NCI-H82 (cell line): ENCODE results near the gene RGL1.

Source experiments
- DNase-seq: peaks from one replicate; lab custom pipeline; 2025; lab: John Stamatoyannopoulos, UW

The RGL1 gene

DNA sequence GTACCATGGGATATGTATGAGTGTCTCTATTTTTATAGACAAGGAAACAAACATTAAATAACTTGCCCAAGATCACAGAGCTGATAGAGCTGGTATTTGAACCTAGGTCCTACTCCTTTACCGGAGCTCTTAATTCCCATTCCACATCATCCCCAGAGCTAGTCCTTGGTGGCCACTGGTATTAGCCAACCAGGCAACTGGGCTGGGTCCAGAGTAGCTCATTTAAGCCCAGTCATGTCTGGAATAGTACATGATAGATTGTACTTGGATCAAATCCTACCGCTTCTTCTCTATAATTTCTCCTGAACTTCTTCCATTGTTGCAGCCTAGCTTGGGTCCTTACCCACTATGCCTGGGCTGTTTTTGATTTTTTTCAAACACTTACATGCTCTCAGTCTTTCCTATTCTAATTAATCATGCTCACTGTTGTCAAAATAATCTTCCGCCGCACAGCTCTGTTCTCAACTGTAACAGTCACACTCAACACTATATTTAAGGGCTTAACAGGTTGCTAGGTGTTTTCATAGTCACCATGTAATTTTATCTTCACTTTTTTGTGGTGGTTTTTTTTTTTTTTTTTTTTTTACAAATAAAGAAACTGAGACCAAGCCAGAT lies 152.4 kb downstream of the RGL1 start:
- DNase-seq = no peak

DNA sequence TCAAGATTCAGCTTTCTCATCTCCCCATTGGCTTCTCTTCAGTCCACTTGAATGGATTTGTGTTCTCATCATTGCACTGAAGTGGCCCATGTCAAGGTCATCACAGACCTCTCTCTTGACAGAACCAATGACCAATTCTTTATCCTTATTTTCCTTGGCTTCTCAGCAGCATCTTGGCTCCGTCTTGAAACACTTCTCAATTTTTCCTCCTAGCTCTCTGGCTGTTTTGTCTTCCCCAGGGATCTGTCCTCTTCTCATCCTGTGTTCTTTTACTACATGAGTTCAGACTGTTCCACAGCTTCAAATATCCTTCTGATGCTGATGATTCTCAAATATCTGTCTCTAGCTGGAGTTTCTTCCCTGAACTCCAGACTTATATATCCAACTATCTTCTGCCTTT lies 154.0 kb downstream of the RGL1 start:
- no peak for DNase-seq

DNA sequence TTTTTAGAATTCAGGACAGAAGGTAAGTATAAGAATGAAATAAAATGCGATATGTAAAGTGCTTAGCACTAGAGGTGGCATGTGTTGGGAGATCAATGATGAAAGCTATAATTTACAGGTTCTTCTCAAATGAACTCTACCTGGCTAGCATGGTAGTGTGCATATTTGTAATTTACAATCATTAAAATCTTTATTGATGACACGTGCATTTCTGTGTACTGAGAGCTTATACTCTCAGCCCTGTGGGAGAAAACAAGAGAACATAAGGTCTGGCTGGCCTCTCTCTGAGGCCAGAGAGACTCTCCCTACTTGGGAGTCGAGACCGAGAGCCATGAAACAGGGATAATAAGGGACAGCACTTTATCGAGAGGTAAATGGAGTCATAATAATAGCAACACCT lies 156.2 kb downstream of the RGL1 start:
- no peak for DNase-seq

DNA sequence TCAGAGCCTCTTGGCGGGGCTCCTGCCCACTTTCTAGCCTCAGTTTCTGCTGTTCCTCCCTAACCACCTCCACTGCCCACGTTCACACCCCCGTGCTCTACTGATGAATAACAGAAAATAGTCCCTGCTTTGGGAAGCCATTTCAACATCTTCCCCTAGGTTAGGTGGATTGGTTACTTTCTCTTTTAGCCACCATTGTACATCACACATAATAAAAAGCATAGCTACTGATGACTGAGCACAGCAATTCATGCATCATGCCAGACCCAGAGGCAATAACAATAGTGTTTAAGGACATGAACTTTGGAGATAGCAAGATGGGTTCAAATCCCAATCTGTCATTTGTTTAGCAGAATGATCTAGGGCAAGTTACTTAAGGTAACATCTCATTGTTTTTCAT lies 158.0 kb downstream of the RGL1 start:
- no peak for DNase-seq

DNA sequence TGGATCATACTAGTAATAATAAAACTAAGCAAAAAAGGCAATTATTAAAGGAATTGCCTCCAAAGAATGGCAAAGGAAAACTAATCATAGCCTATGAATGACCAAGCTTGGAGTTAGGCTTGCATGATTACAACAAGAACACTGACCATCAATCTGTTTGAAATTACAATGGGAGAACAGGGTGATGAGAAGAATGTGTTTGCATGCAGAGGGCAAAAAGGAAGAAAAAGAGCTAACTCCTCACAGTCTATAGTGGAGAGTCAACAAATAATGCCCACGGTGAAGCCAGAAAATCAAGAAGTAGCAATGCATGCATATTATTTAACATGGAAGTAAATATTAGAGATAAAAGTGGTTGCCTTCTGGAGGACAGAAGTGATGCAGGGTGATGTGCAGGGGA lies 160.8 kb downstream of the RGL1 start:
- DNase-seq = no peak

DNA sequence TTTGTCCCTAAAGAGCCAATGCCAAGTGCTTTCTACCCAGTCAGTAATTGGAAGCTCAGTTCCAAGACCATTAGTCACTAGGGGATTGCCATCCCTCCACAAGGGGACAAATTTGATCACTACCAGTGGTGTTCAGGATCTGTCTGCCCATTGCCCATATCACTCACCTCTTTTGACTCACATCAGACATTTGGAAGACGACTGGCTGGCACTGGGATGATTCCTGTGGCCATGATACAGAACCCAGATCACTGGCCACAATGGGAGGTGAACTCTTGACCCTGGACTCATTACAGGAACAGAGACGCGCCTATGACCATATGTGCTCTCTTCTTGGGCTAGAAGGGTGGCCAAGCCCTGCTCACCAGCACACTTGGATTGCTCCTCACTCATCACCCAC lies 161.6 kb downstream of the RGL1 start:
- no peak for DNase-seq

DNA sequence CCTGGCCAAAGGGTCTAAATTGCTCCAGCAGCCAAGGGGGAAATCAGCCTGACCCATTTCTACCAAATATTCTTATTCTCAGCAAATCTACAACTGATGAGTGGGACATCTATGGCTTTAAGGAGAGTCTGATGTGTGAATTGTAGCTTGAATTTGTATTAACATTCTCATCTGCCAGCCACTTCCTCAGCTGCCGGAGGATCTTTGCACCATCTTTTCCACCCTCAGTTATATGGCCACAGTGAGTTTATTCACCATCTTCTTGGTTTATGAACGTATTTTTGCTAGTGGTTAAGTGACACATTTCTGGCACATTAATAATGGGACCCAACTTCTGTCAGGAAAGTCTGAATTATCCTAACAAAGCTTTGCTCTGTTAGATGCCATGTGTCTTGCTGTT lies 163.0 kb downstream of the RGL1 start:
- DNase-seq = no peak

DNA sequence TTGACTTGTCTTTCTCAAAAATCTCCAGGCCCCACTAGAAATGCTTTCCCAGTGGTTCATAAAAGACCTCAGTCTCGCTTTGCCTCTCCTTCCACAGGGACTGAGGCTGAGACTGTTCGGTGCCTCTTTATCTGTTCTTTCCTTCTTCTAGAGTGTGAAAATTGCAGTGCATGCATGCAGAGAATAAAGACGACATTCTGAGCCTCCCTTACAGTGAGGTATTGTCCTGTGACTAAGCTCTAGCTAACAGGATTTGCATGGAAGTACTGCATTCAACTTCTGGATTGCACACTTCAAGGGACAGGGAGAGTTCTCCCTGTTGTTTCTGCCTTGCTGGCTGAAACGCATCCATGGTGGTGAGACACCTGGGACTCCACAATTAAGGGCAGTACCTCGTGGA lies 163.5 kb downstream of the RGL1 start:
- DNase-seq = peak; percentile 78

DNA sequence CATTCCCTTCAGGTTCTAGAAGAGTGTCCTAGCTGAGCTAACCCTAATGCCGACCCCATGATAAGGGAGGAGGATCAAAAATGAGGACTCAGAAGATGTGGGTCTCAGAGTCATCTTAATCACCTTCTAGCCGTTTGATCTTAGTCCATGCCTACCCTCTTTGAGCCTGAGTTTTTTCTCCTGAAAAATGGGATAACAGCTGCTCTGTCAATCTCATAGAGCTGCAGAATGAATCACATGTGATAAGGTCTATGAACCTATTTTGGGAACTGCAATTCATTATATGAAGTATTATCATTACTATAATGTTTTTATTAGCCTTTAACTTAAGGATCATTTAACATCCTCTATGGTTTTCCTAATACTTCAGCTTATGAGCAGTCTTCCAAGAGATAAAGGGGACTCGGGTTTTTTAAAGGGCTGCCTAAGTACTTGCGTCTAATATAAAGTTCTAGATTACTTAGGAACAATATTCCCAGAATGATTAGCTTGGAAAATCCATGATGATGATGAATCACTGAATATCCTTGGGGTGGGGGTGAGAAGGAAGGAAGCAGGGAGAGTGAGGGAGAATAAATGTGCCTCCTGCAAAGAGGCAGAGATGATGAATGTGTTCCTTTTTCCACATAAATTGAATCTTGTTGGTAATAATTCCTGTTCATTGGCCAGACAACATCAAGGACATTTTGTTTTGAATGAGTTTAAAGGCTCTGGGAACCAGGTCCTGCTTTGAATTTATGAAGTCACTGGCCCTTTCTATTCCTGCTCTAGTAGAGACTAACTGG lies 165.8 kb downstream of the RGL1 start:
- no peak for DNase-seq

DNA sequence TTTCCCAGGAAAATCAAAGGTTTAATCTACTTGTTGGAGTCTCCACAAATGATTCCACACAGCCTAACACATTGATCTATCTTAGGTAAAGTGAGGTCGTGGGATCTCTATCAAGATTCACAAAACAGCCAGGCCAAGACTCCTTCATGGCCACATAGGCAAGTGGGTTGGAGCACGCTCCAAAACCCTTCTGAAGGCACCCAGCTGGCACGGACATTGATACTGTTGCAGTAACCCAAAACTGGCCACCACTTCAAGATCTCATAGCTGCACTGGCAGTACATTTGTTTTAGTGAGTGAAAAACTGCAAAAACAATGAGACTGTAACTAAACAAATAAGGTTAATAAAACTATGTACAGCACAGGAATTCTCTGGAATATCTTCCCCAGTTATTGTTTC lies 170.7 kb downstream of the RGL1 start:
- DNase-seq = no peak

DNA sequence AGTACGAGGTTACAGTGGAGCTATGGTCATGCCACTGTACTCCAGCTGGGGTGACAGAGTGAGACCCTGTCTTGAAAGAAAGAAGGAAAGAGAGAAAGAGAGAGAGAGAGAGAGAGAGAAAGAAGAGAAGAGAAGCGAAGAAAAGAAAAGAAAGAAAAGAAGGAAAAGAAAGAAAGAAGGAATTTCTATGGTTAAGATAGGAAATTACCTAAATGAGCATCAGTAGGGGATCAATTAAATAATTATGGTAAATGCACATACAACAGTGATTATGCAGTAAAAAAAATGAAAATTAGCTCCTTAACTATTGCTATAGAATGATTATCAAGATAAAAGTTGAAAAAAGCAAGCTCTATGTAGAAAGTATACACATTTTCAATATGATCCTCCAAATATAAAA lies 172.8 kb downstream of the RGL1 start:
- no peak for DNase-seq
